ENCODE results near the gene RUVBL1.

The RUVBL1 gene

DNA sequence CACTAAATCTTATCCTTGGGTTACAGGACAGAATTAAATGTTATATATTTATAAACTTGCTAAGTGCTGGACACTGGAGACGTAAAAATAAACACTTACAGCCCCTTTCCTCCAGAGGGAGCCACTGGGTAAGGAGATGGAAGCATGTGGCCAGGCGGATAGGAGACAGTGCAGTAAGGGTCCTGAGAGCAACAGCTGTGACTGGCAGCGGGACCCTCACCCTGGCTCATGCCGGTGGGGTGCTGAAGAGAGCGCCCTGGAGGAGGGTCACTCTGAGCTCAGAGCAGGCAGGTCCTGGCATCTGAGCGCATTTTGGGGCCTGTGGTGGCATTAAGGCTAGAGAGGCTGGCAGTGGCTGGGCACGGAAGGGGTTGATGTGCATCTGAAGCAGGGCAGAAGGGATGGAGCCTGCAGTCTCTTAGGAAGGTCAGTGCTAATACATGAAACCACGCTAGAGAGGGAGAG, 55.4 kb downstream of the RUVBL1 start:
- no peak for DNase-seq (ENCODE audit: low read depth in 2 of 2)

- no peak for DNase-seq (ENCODE audit: low read depth in 2 of 2)
Observed at GRCh38 chr3:128067489-128067888, 56.1 kb downstream of the RUVBL1 start.

- no peak for DNase-seq (ENCODE audit: low read depth in 2 of 2)
Observed at GRCh38 chr3:128066676-128067075, 56.9 kb downstream of the RUVBL1 start.

- DNase-seq (ENCODE audit: low read depth in 2 of 2), result no peak
Observed at GRCh38 chr3:128066114-128066513, 57.5 kb downstream of the RUVBL1 start.

DNA sequence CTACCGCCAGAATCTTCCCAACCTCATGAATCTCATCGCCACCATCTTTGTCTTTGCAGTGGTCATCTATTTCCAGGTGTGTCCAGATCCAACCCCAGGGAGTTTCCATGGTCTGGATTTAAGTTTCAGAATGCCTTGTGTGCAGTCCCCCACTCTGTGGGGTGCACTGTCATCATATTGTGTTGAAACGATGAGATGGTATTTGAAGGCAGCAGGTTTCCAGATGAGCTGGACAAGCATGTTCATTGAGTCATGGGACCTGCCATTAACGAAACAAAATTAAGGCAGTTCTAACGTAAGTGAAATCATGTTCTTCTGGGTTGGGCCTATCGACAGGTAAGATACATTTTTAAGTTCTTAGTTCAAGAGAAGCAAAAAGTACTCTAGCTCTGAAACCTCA, 58.6 kb downstream of the RUVBL1 start:
- no peak for DNase-seq (ENCODE audit: low read depth in 2 of 2)

- no peak for DNase-seq (ENCODE audit: low read depth in 2 of 2)
Observed at GRCh38 chr3:128063865-128064264, 59.7 kb downstream of the RUVBL1 start.

GRCh38 chr3:128062033-128062745, 61.4 kb downstream of the RUVBL1 start:
- no peak for DNase-seq (ENCODE audit: low read depth in 2 of 2)

DNA sequence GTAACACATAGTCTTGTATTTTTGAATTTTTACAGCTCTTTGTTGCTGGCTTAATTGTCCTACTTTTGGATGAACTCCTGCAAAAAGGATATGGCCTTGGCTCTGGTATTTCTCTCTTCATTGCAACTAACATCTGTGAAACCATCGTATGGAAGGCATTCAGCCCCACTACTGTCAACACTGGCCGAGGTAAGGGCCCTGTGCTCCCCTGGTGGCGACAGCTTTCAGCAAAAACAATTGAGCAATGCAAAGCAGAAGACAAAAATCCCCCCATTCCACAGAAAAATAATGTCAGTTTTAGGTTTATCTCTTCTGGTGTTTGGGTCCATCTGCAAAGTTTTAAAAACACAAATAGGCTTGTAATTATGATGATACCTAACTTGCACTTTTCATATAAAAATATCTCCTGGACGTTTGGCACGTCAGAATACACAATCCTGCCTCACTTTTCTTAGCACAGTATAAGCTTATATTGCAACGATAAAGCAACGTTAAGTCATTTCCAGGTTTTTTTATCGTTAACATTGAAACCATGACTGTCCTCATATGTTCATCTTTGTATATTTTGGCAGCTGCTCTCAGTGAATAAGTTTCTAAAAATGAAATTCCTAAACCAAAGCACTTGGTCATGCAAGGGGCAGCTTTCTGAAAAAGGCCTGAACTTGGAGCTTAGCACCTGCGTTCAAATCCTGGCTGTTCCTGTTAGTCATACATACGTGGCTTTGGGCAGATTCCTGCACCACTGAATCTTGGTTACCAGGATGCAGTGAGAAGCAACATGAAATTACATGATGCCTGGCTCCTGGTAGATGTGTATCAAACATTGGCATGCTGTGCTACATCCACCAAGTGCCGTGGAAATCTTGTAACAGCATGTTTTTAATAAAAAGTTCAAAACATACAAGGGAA, 62.9 kb downstream of the RUVBL1 start:
- no peak for DNase-seq (ENCODE audit: low read depth in 2 of 2)

DNA sequence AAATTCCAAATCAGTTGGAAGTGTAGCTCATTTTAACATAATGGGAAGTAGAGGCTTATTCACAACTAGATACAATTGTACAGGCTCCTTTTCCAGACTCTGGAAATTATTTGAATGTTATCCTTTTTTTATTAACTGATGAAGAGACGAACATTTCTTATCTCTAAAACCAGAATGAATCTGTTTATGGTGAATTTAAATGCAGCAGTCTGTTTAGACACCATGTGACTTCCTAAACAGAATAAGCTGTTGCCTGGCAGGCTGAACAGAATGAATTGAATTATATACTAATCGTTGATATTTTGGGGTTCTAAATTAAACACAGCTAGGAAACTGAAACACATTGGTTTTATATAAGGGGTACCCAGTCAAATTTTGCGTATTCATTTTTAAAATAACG, 67.4 kb downstream of the RUVBL1 start:
- DNase-seq (ENCODE audit: low read depth in 2 of 2), result no peak

DNA sequence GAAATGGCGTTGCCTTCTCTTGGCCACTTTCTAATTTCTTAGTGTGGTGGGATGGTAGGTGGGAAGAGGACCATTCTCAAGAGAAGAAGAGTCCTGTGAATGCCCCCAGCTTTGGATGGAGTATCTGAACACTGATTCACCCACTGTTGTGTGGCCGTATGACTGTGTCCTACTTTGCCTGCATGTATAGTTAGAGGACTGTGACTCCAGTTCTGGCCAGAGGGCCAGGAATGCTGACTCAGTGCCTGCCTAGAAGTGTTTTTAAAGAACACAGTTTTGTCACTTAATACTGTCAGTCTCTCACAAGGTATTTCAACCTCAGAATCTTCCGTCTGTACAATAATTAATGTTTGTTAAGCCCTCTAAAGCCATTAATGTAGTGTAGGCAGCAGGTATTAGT, 69.2 kb downstream of the RUVBL1 start:
- DNase-seq (ENCODE audit: low read depth in 2 of 2), result no peak

GRCh38 chr3:128053614-128054013, 70.0 kb downstream of the RUVBL1 start:
- no peak for DNase-seq (ENCODE audit: low read depth in 2 of 2)

DNA sequence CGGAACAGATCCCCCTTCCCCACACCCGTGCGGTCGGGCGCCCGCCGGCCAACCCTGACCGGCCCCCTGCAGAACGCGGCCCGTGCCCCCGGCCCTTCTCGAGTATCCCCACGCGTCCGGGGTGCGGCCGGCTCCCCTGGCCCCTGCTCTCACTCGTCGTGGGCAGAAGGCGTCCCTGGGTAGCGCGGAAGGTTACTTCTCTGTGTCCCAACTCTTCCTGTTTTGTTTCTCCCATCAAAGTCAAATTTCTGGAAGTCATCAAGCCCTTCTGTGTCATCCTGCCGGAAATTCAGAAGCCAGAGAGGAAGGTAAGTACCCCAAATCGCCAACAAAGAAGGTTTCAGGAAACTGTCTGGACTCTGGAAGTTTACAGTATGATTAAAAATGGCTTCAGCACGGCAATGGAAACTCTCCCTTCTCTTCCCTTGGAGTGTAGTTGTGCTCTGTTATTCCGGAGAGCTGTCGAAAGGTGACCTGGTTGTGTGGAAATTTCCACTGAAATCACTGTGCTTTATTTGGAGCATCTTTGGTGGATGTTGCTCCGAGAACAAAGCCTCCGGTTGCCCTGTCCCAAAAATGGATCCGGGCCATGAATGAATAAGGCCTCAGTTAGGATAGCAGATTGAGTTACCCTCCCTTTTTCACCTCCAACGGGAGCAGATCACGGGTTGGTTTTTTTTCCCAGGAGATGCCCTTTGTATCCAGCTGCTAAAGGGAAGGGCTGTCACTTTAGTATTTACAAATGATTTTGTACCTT, 70.8 kb downstream of the RUVBL1 start:
- no peak for DNase-seq (ENCODE audit: low read depth in 2 of 2)

- peak; percentile 88 to 92 for DNase-seq (ENCODE audit: low read depth in 2 of 2)
Observed at GRCh38 chr3:128051837-128052594, 71.6 kb downstream of the RUVBL1 start, which contains the start of gene SEC61A1. Gene SEC61A1 (plus strand): TSS chr3:128052437. CDS start chr3:128052553, 116 bp downstream.

DNA sequence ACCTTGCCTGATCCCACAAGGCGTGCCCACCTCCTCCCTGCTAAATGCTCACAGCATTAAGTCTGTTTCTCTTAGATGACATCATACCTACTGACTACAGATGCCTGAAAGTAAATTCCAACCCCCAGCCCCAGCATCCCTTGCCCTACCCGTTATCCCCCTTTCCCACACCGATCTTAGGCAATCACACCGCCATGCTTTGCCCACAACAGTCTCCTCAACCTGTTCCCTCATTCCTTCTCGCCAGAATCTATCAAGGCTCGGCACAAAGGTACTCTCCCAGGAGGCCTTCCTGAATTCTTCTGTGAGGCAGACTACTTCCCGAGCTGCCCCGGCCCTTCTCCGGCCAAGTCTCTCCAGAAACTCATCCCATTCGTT, 72.2 kb downstream of the RUVBL1 start:
- no peak for DNase-seq (ENCODE audit: low read depth in 2 of 2)

DNA sequence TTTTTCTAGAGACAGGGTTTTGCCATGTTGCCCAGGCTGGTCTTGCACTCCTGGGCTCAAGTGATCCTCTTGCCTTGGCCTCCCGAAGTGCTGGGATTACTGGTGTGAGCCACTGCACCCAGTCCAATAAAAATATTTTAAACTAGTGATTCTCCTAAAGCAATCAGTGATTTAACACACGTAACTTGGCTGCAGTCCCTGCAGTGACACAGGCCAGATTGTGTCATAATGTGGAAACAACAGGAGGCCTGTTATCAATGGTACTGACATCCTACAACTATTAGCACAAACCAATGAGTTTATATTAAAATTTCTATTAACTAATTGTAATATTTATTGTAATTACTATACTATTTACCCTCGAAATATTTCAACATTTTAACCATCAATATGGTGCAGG, 73.0 kb downstream of the RUVBL1 start:
- DNase-seq (ENCODE audit: low read depth in 2 of 2), result no peak

- no peak for DNase-seq (ENCODE audit: low read depth in 2 of 2)
Observed at GRCh38 chr3:128041344-128041743, 82.3 kb downstream of the RUVBL1 start.

DNA sequence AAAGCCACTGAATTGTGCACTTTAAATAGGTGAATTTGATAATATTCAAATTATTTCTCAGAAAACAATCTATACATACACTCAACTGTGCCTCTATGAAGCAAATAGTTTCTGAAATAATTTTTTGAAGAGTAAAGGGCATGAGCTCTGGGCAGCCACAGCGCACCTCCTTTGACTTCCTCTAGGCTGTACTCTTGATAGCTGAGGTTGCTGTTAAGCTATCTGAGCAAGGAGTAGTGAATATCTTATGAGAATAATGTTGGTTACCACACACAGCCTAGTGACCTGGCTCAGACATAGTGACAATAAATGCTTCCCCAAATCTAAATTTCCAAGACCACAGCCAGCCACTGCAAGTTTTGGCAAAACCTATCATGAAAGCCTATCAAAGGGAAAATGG, 83.0 kb downstream of the RUVBL1 start:
- no peak for DNase-seq (ENCODE audit: low read depth in 2 of 2)

DNA sequence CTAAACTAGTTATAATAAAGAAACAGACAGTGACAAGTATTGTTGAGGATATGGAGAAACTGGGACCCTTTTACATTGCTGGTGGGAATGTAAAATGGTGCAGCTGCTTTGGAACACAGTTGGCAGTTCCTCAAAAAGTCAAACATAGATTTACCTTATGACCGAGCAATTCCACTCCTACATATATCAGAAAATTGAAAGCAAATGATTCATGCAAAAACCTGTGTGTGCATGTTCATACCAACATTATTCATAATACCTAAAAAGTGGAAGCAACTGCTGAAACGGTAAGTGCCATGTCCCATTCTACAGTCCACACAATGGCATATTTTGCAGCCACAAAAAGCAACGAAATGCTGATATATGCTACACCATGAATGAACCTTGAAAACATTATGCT, 83.6 kb downstream of the RUVBL1 start:
- no peak for DNase-seq (ENCODE audit: low read depth in 2 of 2)

GRCh38 chr3:128036119-128036518, 87.5 kb downstream of the RUVBL1 start:
- DNase-seq (ENCODE audit: low read depth in 2 of 2), result no peak

- DNase-seq (ENCODE audit: low read depth in 2 of 2), result no peak
Observed at GRCh38 chr3:128033102-128033501, 90.5 kb downstream of the RUVBL1 start.
